Measurements from ENCODE around the gene THUMPD3.
A peak's percentile ranks its signal among the peaks of the same experiment; 100 is the strongest.

The THUMPD3 gene

GRCh38 chr3:9398700-9399336 lies 36.0 kb downstream of the THUMPD3 start:
- ChIA-PET POLR2A (interaction anchor here (0.6 kb wide), 2 partner anchors 22 to 412 kb away, joined by 3 to 5 read pairs; no protein-coding TSS in a partner anchor), CTCF (interaction anchor here (0.8 to 1.7 kb wide), 4 partner anchors 9 to 32 kb away, joined by 3 to 9 read pairs (median 4); no protein-coding TSS in a partner anchor)
- TF ChIP-seq, protein P1, sequence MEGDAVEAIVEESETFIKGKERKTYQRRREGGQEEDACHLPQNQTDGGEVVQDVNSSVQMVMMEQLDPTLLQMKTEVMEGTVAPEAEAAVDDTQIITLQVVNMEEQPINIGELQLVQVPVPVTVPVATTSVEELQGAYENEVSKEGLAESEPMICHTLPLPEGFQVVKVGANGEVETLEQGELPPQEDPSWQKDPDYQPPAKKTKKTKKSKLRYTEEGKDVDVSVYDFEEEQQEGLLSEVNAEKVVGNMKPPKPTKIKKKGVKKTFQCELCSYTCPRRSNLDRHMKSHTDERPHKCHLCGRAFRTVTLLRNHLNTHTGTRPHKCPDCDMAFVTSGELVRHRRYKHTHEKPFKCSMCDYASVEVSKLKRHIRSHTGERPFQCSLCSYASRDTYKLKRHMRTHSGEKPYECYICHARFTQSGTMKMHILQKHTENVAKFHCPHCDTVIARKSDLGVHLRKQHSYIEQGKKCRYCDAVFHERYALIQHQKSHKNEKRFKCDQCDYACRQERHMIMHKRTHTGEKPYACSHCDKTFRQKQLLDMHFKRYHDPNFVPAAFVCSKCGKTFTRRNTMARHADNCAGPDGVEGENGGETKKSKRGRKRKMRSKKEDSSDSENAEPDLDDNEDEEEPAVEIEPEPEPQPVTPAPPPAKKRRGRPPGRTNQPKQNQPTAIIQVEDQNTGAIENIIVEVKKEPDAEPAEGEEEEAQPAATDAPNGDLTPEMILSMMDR (IDR thresholded peaks at IDR 0.05; ENCODE audit: control extremely low read depth, extremely low read depth, low read depth, missing control alignments): no peak
- peak; percentile 34 for DNase-seq (ENCODE audit: extremely low spot score)

GRCh38 chr3:9399337-9399703 lies 36.5 kb downstream of the THUMPD3 start:
- DNase-seq (ENCODE audit: extremely low spot score): no peak
- ChIA-PET POLR2A (interaction anchor here (0.6 kb wide), 1 partner anchor 23 kb away, joined by 3 read pairs; no protein-coding TSS in a partner anchor), CTCF (interaction anchor here (0.8 to 1.7 kb wide), 6 partner anchors 9 to 393 kb away, joined by 3 to 9 read pairs (median 4); partner anchors contain the start of genes ARPC4 and TADA3)
- TF ChIP-seq, protein P1 (IDR thresholded peaks at IDR 0.05; ENCODE audit: control extremely low read depth, extremely low read depth, low read depth, missing control alignments): no peak

DNA sequence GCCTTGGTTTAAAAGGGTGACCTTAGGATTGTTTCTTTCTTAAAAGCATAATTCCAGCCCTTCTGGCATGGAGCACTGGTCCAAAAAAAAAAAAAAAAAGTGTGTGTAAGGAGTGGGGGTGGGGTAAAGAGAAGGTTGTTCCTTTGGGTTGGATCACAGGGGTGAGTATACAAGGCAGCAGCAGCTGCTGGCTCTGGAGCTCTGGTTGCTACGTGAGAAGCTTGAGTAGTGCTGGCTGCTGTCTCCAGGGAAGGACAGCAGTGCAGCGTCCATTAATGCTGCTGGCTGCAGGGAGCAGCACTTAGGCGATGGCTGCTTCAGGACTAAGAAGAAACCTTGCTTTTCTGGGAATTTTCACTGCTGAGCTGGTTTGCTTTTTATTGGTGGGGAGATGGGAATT lies 36.9 kb downstream of the THUMPD3 start:
- TF ChIP-seq, protein P1 (IDR thresholded peaks at IDR 0.05; ENCODE audit: control extremely low read depth, extremely low read depth, low read depth, missing control alignments): no peak
- CTCF ChIA-PET: interaction anchor here (0.8 to 1.7 kb wide), 6 partner anchors 8 to 393 kb away, joined by 3 to 9 read pairs (median 4); partner anchors contain the start of genes ARPC4 and TADA3
- DNase-seq (ENCODE audit: extremely low spot score): peak; percentile 18
- POLR2A ChIA-PET: interaction anchor here (0.6 kb wide), 1 partner anchor 17 kb away, joined by 6 read pairs; no protein-coding TSS in a partner anchor

DNA sequence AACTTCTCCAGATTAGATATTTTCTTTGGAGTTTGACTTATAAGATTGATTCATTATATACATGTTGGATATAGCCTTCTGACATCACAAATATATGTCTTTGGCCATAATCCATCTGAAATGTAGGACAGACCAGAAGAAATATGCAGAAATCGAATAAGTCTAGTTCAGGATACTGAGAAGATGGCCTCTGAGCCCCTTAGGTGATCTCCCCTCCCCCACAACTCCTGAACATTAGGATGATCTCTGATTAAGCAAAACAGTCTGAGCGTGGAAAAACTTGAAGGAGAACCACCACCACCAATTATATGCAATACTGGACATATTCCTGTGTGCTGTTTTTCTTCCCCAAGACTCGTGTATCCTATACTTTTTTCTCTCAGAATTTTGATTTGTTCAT lies 37.8 kb downstream of the THUMPD3 start:
- TF ChIP-seq, protein P1 (IDR thresholded peaks at IDR 0.05; ENCODE audit: control extremely low read depth, extremely low read depth, low read depth, missing control alignments): no peak
- DNase-seq (ENCODE audit: extremely low spot score): no peak
- CTCF ChIA-PET: interaction anchor here (1.6 to 1.7 kb wide), 2 partner anchors 10 to 16 kb away, joined by 9 read pairs; no protein-coding TSS in a partner anchor
- POLR2A ChIA-PET: no interaction called here

DNA sequence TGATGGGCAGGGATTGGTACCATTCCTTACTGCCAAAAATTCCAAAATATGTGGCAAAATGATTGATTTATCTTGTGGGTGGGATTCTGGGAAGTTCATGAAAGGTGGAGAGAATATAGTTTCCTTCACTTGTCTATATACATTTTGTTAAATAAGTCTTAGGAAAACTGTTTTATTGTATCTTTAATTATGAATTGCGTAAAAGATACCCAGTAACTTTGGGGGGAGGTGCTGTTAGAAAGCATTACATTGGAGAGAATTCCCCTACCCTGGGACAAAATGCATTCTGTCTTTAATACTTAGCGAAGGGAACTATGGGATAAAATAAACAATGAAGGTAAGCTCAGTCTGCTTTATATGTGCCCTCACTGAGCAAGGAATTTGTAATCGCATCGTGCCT lies 39.1 kb downstream of the THUMPD3 start:
- ChIA-PET CTCF (interaction anchor here (1.3 kb wide), 1 partner anchor 16 kb away, joined by 3 read pairs; no protein-coding TSS in a partner anchor), POLR2A (no interaction called here)
- DNase-seq (ENCODE audit: extremely low spot score): no peak
- TF ChIP-seq, protein P1 (IDR thresholded peaks at IDR 0.05; ENCODE audit: control extremely low read depth, extremely low read depth, low read depth, missing control alignments): no peak

DNA sequence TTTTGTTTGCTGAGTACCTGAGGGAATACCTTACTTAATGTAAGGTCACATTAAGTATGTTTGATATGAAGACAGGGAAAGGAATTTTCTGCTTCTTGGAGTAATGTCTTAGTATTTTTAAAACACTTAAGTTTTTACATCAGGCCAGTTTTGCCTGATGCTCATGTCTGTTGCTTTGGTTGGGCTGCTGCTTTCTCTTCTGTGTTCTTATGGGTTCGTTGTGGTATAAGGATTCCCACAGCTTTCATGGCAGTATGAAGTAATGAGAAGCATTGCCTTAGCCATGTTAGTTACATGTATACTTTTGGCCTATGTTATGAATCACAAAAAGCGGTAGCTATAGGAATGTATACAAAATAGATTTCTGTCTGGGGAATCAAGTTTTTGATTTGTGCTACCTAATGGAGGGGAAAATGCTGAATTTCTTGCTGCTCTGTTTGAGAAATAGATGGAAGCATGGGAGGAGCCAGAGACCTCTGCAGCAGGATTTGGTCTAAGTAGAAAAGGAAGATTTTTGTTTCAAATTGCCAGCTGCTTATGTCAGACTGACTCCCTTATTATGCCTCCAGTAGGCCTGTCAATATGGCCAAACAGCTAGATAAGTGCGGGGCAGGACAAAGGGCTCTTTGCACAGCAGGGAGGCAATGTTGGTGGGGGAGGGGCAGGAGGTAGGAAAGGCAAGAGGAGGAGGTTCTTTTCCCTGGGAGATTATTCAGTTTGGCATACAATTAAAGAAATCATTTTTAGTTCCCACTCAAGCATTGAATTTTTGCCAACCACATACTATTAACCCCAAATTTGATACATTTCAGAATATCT lies 39.8 kb downstream of the THUMPD3 start:
- DNase-seq (ENCODE audit: extremely low spot score): no peak
- ChIA-PET POLR2A (no interaction called here), CTCF (interaction anchor here (1.1 to 1.3 kb wide), 2 partner anchors 10 to 16 kb away, joined by 3 to 5 read pairs; no protein-coding TSS in a partner anchor)
- TF ChIP-seq, protein P1 (IDR thresholded peaks at IDR 0.05; ENCODE audit: control extremely low read depth, extremely low read depth, low read depth, missing control alignments): no peak

Measured in GM10248 (cell line).